CD4-positive, alpha-beta T cell treated with Interleukin-15 for 4 hours (primary cell): ENCODE results near the gene ARPC2.
A peak's percentile ranks its signal among the peaks of the same experiment; 100 is the strongest.
"Not testable (repeated sequence)": the region's sequence is repeated elsewhere in the genome, so short reads cannot be mapped to it uniquely, and the experiment has no call there.

Source experiments
- DNase-seq: peaks from one replicate; pipeline ENCODE4 v3.0.0-alpha.2; 2020; ENCODE audit warnings: low spot score

The ARPC2 gene

GRCh38 chr2:218270721-218271486 is 53.9 kb downstream of the ARPC2 start:
- DNase-seq = no peak

GRCh38 chr2:218271487-218271797 is 54.5 kb downstream of the ARPC2 start:
- DNase-seq = no peak

- DNase-seq = no peak
These were observed 55.0 kb downstream of the ARPC2 start for GRCh38 chr2:218271865-218272530.

GRCh38 chr2:218272531-218273212 is 55.7 kb downstream of the ARPC2 start:
- peak; percentile 84 for DNase-seq

- not testable (repeated sequence) for DNase-seq
These were observed 56.4 kb downstream of the ARPC2 start for GRCh38 chr2:218273214-218273907.

- no peak for DNase-seq
These were observed 56.9 kb downstream of the ARPC2 start for GRCh38 chr2:218273908-218274249.

GRCh38 chr2:218274586-218274985 is 57.6 kb downstream of the ARPC2 start:
- DNase-seq = no peak

GRCh38 chr2:218275371-218276072 is 58.5 kb downstream of the ARPC2 start:
- no peak for DNase-seq

GRCh38 chr2:218276986-218277755 is 60.2 kb downstream of the ARPC2 start:
- no peak for DNase-seq

GRCh38 chr2:218277921-218278320 is 60.9 kb downstream of the ARPC2 start:
- DNase-seq = no peak

GRCh38 chr2:218278531-218279360 is 61.8 kb downstream of the ARPC2 start:
- DNase-seq = no peak

- no peak for DNase-seq
These were observed 63.4 kb downstream of the ARPC2 start for GRCh38 chr2:218280260-218280870.

GRCh38 chr2:218281449-218281848 is 64.5 kb downstream of the ARPC2 start:
- DNase-seq = no peak

- no peak for DNase-seq
These were observed 65.4 kb downstream of the ARPC2 start for GRCh38 chr2:218282173-218282991.

GRCh38 chr2:218284106-218284811 is 67.3 kb downstream of the ARPC2 start:
- DNase-seq = peak; percentile 70

GRCh38 chr2:218285604-218286003 is 68.6 kb downstream of the ARPC2 start:
- DNase-seq = no peak

GRCh38 chr2:218286570-218287459 is 69.8 kb downstream of the ARPC2 start:
- DNase-seq = peak; percentile 87
